Measurements from ENCODE around the gene ERVH48-1.
"Not testable (repeated sequence)": the region's sequence is repeated elsewhere in the genome, so short reads cannot be mapped to it uniquely, and the experiment has no call there.

GRCh38 chr21:42937034-42937940 is 11.9 kb upstream of the ERVH48-1 start:
- TF ChIP-seq CTCF (conservative IDR thresholded peaks at IDR 0.05 in 1 of 2, IDR thresholded peaks at IDR 0.05 in 1 of 2; ENCODE audit: low read depth in 1 of 2, low read length in 2 of 2); EZH2 (IDR thresholded peaks at IDR 0.05; ENCODE audit: low read length, missing control alignments): not testable (repeated sequence)

Data from fibroblast of lung (primary cell).